Measurements from ENCODE around the gene RASSF8.

The RASSF8 gene

GRCh38 chr12:25958428-25959070, at the start of gene RASSF8:
RASSF8 (plus strand) TSS chr12:25958682; CDS start chr12:26055344, 96,662 bp downstream.
- peak; percentile 62 for DNase-seq

GRCh38 chr12:25914551-25914950, 43.9 kb upstream of the RASSF8 start:
- no peak for DNase-seq

- no peak for DNase-seq
Measured at GRCh38 chr12:25924491-25925001, 33.9 kb upstream of the RASSF8 start.

- DNase-seq = no peak
Measured at GRCh38 chr12:25925064-25925463, 33.4 kb upstream of the RASSF8 start.

- DNase-seq = no peak
Measured at GRCh38 chr12:25926536-25926935, 31.9 kb upstream of the RASSF8 start.

- DNase-seq = no peak
Measured at GRCh38 chr12:25929142-25929541, 29.3 kb upstream of the RASSF8 start.

- DNase-seq = no peak
Measured at GRCh38 chr12:25932971-25933370, 25.5 kb upstream of the RASSF8 start.

GRCh38 chr12:25934456-25934855, 24.0 kb upstream of the RASSF8 start:
- DNase-seq = no peak

GRCh38 chr12:25935355-25936144, 22.9 kb upstream of the RASSF8 start:
- no peak for DNase-seq

GRCh38 chr12:25937096-25937495, 21.4 kb upstream of the RASSF8 start:
- DNase-seq = no peak

- no peak for DNase-seq
Measured at GRCh38 chr12:25938581-25938980, 19.9 kb upstream of the RASSF8 start.

GRCh38 chr12:25939606-25940005, 18.9 kb upstream of the RASSF8 start:
- DNase-seq = no peak

GRCh38 chr12:25940886-25941285, 17.6 kb upstream of the RASSF8 start:
- no peak for DNase-seq

- no peak for DNase-seq
Measured at GRCh38 chr12:25942709-25943108, 15.8 kb upstream of the RASSF8 start.

- no peak for DNase-seq
Measured at GRCh38 chr12:25943940-25944339, 14.5 kb upstream of the RASSF8 start.

GRCh38 chr12:25949343-25949742, 9.1 kb upstream of the RASSF8 start:
- DNase-seq = no peak

GRCh38 chr12:25950329-25951115, 8.0 kb upstream of the RASSF8 start:
- DNase-seq = no peak

- peak; percentile 3 for DNase-seq
Measured at GRCh38 chr12:25957793-25958427, 572 bp upstream of the RASSF8 start.

- DNase-seq = peak; percentile 12
Measured at GRCh38 chr12:25959071-25959961, 834 bp downstream of the RASSF8 start.

GRCh38 chr12:25960143-25960542, 1.7 kb downstream of the RASSF8 start:
- DNase-seq = peak; percentile 19

- no peak for DNase-seq
Measured at GRCh38 chr12:25960961-25961360, 2.5 kb downstream of the RASSF8 start.

Data from RPMI8226 (cell line).